ENCODE data around the gene PAPPA.

PAPPA gene

GRCh38 chr9:116448431-116448830 lies 294.8 kb downstream of the PAPPA start:
- no peak for DNase-seq (ENCODE audit: extremely low read depth, low read depth)
- H3K4me3 ChIP-seq (replicated peaks; ENCODE audit: low read depth, low read length) = no peak overlapping the region
- no peak for TF ChIP-seq CTCF (IDR thresholded peaks at IDR 0.05; ENCODE audit: low read depth, low read length, missing control alignments)

- no peak for DNase-seq (ENCODE audit: extremely low read depth, low read depth)
- no peak overlapping the region for H3K4me3 ChIP-seq (replicated peaks; ENCODE audit: low read depth, low read length)
- no peak for TF ChIP-seq CTCF (IDR thresholded peaks at IDR 0.05; ENCODE audit: low read depth, low read length, missing control alignments)
Measured at GRCh38 chr9:116449949-116450348, 296.4 kb downstream of the PAPPA start.

GRCh38 chr9:116450378-116451139 lies 297.0 kb downstream of the PAPPA start:
- no peak overlapping the region for H3K4me3 ChIP-seq (replicated peaks; ENCODE audit: low read depth, low read length)
- DNase-seq (ENCODE audit: extremely low read depth, low read depth) = no peak
- TF ChIP-seq CTCF (IDR thresholded peaks at IDR 0.05; ENCODE audit: low read depth, low read length, missing control alignments) = no peak

GRCh38 chr9:116451500-116452115 lies 298.0 kb downstream of the PAPPA start:
- H3K4me3 ChIP-seq (replicated peaks; ENCODE audit: low read depth, low read length) = no peak overlapping the region
- DNase-seq (ENCODE audit: extremely low read depth, low read depth) = no peak
- TF ChIP-seq CTCF (IDR thresholded peaks at IDR 0.05; ENCODE audit: low read depth, low read length, missing control alignments) = no peak
